Stimulated activated CD8-positive, alpha-beta memory T cell treated with anti-CD3 and anti-CD28 coated beads, Interleukin-2, amount 100 ng/mL, for 1 hour (primary cell): ENCODE data around the gene KCNIP4.

Experiments used
- DNase-seq, 2 donors: peaks; one replicate each; pipeline ENCODE4 v3.0.0-alpha.2; 2020; ENCODE audit warnings: low read depth in 2 of 2

Gene KCNIP4

DNA sequence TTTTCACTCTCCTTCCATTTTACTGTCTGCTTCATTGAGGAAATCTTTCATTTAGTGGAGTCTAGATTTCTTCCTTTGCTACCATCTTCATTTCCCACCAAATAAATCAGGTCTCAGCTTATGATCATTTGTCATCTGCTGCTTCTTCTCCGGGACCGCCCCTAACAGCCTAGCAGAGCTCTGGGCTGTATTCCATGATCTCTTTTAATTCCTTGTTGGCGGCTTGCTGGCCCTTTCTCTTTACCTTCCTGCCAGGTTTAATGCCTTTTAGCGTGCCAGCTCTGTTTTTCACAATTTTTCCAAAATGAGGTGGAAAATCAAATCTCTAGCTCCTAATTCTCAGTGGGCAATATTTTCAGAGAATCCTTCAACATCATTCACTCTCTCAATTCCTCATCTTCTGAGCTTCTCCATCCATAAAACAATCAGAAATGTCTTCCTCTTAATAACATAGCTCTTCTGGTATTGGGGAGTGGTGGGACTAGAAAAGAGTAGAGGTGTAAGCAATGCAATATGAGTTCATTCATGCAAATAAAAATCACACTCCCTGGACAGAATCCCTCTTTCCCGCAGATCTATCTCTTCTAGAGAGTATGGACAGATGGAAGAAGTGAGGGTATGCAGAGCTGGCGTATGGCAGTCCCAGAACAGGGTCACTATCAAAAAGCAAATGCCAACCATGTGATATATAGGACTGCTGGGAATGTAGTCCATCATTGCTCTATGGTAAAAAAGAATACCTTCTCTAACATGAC lies 491.3 kb downstream of the KCNIP4 start:
- DNase-seq, result no peak

DNA sequence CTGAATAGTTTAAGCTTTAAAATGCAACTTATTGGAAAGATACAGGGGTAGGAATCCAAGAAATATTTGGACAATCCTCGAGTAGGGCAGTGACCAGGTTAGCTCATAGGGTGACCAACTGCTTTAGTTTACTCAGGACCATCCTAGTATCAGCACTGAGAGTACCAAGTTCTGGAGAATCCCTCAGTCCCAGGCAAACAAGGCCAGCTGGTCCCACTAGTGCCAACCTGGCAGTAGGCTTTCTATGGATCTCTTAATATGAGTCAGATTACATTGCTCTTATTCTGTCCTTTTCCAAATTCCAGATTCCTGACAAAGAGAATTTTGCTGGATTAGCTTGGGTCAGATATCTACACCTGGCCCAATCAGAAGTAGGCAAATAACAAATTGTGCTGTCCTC lies 493.7 kb downstream of the KCNIP4 start:
- DNase-seq, result no peak

DNA sequence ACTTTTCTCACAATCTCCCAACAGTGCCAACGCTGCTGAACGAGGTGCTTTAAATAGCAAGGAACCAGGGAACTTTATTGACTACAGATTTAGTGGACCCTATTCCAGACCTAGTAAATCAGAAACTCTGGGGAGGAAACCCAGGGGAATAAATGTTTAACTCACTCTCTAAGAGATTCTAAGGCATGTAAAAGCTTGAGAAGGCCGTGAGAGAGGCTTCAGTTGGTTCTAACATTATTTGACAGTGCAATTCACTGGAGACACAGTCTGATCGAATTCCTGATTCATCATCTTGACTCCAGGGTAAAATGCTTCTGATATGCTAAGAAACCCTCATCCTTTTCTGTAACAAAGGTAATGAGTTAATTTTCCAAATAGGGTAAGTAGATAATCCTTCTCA lies 494.4 kb downstream of the KCNIP4 start:
- no peak for DNase-seq

DNA sequence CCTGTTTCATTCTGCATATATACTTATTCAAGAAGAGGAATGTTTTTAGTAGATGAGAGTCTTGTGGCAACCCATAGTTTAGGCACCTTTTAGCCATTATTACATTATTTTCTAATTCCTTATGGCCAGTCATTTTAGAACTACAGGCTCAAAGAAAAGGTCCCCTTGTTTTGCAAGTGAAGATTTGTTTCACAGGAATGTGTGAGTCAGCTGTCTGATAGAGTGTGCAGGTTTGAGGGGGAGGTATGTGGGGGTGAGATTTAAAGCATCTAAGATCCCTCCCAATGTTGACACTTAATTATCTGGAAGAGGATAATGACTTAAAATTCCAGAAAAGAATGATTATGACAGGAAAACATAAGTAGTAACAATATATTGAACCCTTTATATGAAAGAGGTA lies 495.6 kb downstream of the KCNIP4 start:
- no peak for DNase-seq

DNA sequence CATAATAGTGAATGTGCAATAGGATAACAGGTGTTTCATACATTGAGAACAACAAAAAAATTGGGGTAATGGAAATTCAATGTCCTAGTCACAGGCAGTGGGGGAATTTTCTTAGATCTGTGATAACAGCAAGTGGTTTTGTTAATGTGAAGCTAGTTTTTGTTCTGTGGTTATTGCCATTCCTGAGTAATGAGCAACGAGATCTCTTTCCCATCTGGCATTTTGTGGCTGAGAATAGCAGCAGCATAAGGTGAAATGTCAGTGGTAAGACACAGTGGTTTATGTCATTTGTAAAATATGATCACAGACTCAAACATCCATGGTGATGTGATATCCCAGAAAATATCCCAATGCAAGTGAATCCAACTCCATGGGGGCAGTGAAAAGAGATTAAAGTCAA lies 497.5 kb downstream of the KCNIP4 start:
- no peak for DNase-seq

- DNase-seq, result no peak
These were observed 498.2 kb downstream of the KCNIP4 start for GRCh38 chr4:21450331-21450730.

DNA sequence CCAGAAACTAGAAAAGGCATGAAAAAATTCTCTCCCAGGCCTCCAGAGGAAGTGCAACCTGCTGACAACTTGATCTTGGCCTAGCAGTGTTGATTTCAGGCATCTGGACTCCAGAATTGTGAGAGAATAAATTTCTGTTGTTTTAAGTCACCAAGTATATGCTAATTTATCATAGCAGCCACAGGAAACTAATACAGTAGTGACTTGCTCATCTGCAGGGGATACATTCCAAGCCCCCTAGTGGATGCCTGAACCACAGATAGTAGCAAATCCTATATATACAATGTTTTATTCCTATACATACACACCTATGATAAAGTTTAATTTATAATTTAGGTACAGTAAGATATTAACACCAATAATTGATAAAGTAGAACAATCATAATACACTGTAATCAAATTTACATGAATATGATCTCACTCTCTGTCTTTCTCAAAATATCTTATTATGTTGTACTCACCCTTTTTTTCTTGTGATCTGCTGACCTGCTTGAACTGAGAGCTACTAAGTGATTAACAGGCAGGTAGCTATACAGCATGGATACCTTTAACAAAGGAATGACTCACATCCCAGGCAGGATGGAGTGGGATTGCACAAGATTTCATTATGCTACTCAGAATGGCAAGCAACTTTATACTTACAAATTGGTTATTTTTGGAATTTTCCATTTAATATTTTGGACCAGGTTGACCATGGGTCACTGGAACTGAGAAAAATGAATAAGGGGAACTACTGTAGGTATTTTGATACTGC lies 501.1 kb downstream of the KCNIP4 start:
- DNase-seq, result no peak

- DNase-seq, result no peak
These were observed 528.4 kb downstream of the KCNIP4 start for GRCh38 chr4:21420166-21420565.

DNA sequence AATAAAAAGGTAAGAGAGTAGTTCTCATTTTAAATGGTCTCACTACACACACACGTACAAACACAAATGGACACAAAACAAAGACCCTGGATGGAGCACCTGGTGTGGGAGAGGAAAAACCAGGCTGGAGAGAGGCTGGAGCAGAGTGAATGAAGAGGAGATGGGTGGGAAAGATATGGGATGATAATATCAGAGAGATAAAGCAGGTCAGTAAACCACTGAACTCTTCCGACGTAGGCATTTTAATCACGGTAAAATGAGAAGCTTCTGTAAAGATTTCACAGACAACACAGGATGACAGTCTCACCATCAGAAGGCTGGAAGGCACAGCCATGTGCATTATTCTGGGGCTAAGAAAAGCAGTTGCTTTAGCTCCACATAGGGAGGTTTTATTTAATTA lies 532.8 kb downstream of the KCNIP4 start:
- DNase-seq, result no peak

- no peak for DNase-seq
These were observed 534.7 kb downstream of the KCNIP4 start for GRCh38 chr4:21413807-21414370.

- DNase-seq, result no peak
These were observed 537.5 kb downstream of the KCNIP4 start for GRCh38 chr4:21411086-21411485.

GRCh38 chr4:21410372-21410771 lies 538.2 kb downstream of the KCNIP4 start:
- no peak for DNase-seq

DNA sequence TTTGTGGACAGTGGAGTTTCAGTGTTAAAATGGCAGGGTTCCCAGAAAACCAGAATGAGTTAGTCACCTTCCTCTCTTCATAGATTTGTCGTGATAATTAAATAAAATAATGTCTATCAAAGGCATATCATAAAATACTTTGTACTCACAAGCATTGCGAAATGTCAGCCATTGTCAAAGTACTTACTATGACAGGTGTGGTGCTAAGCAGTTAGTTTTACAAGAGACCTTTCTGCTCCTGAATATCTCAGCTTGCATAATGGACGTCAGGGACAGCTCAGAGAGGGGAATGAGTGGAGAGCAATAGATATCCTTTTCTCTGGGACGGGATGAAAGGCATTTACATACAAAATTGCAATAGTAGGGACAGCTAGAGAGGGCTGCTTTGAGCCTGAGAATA lies 560.9 kb downstream of the KCNIP4 start:
- no peak for DNase-seq

DNA sequence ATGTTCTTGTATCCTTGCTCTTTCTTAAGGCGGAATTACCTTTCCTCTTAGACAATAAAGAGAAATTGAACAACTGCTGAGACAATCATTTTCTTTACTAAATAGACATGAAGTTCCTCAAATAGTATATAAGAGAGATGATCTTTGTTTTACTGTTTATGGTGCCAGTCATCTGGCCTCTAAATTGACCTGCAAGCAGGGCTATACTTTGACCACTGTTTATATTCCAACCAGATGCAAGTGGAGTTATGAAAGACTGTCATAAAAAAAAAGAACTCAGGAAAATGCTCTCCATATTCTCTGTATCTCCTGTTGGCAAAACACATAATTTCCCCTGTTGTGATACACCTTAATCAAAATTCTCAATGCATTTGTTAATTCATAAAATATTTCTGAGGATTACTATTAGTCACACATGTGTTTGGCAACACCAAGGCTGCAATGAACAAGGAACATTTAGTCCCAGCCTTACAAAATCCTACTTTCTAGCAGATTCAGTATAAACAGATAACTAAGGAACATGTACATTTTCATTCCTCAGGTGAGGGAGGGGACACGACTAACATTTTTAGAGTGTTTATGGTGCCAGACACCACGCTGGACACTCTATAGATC lies 562.3 kb downstream of the KCNIP4 start:
- DNase-seq, result no peak

DNA sequence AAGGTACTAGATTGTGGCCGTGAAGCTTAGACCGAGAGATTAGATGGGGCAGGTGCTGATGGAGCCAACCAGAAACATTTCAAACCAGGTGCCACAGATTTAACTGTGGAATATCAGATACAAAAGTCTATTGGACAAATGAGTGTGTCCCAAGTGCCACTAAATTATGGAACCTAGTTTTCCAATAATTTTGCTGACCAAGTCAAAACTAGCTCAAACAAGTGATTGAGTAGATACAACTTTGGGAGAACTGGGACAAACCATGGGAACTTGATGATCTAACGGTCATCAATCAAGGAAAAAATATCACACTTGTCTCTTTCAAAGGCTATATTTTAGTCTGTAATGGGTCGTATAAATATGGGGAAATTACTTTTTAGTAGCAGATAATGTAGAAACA lies 562.9 kb downstream of the KCNIP4 start:
- DNase-seq, result no peak

DNA sequence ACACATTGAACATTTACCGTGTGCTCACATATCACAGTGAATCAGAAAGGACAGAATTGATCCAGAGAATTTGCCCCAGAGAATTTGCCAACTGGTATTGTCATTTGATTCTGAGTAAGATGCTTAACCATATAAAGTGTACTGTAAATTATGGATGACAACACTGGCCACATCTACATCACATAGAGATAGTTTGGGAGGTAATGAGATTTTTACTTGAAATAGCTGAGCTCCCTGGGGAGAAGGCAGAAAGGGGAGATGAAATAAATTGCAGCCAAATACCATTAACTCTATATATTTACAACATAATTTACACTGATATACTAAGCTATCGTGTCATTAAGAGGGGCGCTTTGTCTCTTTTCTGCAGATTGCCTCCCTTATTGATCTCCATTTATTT lies 564.0 kb downstream of the KCNIP4 start:
- DNase-seq, result no peak

DNA sequence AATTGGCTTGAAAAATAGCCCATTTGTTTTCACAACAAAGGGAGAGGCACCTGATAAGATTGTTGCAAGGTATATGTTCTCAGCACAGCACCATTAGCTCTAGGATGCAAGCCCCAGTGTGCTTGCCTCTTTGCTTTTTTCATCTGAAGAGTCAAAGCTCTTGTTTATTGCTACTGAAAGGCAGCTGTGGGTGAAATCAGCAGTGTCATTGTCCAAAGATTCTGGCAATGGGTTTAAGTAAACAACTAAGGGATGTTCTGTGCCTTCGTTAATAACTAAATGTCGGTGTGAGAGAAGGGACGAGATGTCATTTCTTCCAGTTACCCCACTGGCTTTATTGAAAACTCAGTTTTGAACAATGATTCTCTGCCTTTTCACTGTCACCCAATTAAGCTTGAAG lies 567.7 kb downstream of the KCNIP4 start:
- no peak for DNase-seq

- no peak for DNase-seq
These were observed 571.5 kb downstream of the KCNIP4 start for GRCh38 chr4:21377046-21377445.

GRCh38 chr4:21376176-21376575 lies 572.4 kb downstream of the KCNIP4 start:
- no peak for DNase-seq

DNA sequence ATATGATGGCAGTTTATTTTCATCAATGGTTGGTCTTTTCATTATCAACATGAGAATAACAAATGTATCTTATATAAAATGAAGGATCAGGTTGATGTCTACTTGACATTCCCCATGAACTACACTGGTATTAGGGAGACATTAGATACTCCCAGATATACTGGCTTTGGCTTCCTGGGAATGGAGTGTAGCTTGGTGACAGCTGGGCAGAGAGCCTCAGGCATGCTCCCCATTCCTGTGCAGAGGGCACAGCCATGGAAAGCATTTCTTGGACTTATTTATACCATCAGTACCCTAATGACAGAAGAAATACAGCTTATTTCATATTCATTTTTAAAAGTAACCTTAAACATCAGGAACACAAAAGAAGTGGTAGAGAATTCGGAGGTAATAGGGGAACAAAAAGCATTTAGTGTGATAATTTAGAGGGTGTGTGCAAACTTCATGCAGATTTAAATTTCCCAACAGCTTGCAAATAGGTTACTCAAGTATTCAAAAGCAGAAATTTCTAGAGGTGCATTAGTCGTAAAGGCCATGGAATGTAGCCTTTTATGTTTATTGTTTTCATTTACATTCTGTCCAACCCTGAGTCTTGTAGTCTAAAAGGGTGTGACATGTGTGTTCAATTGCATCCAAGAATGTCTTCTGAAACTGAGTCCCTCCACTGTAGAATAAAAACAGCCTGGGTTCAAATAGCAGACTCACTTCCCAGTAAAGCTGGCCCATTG lies 573.8 kb downstream of the KCNIP4 start:
- no peak for DNase-seq

DNA sequence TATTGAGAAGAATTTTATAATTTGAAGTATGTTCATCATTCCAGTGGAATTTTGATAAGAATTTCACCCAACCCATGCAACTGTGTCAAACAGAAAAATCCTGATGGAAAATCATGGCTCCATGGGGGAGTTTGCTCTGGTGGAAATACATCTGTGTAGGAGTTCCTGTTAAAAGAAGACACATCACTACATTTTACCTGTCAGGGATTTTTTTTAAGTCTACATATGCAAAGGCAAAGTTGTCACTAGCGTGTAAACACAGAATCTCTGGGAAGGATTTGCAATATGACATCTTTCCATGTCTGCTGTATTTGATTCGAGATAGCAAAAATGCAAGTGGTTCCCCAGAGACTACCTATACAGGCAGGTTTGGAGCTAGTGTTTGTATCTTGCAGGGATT lies 581.0 kb downstream of the KCNIP4 start:
- DNase-seq, result no peak

DNA sequence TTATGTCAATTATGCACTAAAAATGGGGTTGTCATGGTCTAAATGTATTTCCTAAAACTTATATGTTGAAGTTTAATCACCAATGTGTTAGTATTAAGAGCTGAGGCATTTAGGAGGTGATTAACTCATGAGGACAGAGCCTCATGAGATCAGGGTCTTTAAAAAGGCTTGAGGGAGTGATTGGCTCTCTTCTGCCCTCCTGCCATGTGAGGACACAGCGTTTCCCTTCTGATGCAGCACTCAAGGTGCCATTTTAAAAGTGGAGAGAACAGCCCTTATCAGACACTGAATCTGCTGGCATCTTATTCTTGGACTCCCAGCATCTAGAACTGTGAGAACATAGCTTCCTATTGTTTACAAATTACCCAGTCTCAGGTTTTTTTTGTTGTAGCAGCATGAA lies 581.7 kb downstream of the KCNIP4 start:
- DNase-seq, result no peak
